ENCODE data around the gene MYL4. TPM values are rescaled to one million over a fixed set of nuclear protein-coding genes. Genes with fewer than 3 reads are reported as not detected.
A peak's percentile ranks its signal among the peaks of the same experiment; 100 is the strongest.

MYL4 gene
- total RNA-seq (1.9 and 2.0 TPM in 2 replicates), polyA plus RNA-seq (1.5 and 2.1 TPM in 2 replicates), polyA minus RNA-seq (6.7 and 7.5 TPM in 2 replicates), Bru-seq, nascent RNA (percentile 27 among the genes with signal in this experiment), BruChase-seq, experiment 1, labeled RNA remaining after a 6-hour chase (percentile 35 among the genes with signal in this experiment), BruChase-seq, experiment 2, labeled RNA remaining after a 2-hour chase (percentile 37 among the genes with signal in this experiment)
- polyA plus RNA-seq (2011; cell fraction: cytosol; rRNA removed), result 1.7 TPM in 2 replicates
- polyA plus RNA-seq (2011; cell fraction: nucleus; rRNA removed), result 4.0 and 4.4 TPM in 2 replicates
- 0.67 and 1.0 TPM in 2 replicates for polyA plus RNA-seq (2012)
- polyA minus RNA-seq (2011; cell fraction: cytosol; rRNA and poly(A)+ RNA removed), result not detected
- 1.3 and 2.5 TPM in 2 replicates for polyA minus RNA-seq (2011; cell fraction: nucleus; rRNA and poly(A)+ RNA removed)
- long read RNA-seq, partial matches to known transcripts, result 0 of 3 reads
- long read RNA-seq, other reads (novel, unspliced or antisense), result 3 of 3 reads

DNA sequence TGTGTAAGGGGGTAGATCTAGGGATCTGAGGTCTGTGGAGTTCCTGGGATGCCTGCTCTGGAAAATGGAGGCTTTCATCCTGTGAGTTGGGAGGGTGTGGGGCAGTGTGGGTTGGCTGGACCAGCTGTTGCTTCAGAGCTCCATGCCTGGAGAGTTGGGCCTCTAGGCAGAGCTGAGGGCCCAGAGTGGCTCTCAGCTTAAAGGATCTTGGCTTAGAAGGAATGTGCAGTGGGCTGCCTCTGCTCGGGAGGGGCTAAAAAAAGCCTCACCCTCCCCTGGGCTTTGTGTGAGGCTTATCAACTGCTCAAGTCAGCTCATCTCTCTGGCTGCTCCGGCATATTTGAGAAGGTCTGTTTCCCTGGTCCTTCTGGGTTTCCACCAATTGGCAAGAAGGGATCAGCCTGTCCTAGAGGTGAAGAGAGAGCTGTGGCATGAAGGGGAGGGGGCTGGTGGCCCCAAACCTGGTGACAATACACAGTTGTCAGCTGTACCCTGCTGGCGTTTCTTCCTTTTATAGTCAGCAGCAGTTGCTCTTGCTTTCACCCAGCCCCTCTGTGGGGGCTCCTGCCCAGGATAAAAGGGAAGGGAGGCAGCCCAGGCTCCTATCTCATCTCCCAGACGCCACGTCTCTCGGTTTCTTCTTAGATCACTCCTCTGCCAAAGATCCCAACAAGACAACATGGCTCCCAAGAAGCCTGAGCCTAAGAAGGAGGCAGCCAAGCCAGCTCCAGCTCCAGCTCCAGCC is at the start of gene MYL4:
TSS of gene MYL4 (plus strand) at position 605 of the 745 bp plus-strand sequence. CDS start at position 680, 75 bp downstream.
- Histone ChIP-seq H3K27ac (ENCODE audit: insufficient read depth, low read depth, low read length) (no peak within 1 kb of the TSS), H3K4me1 (ENCODE audit: control insufficient read depth, extremely low read depth, insufficient read depth, low read length) (no peaks in the 10 kb centered on the region), H3K79me2 (ENCODE audit: control insufficient read depth, insufficient read depth, low read length) (no peaks in the 10 kb centered on the region), H3K4me3 (replicated peaks in 1 of 3; ENCODE audit: insufficient read depth in 1 of 3, low read depth in 1 of 3, low read length in 3 of 3) (no peak within 1 kb of the TSS), H3K9me3 (replicated peaks; ENCODE audit: control insufficient read depth, insufficient read depth, low read length) (no peaks in the 10 kb centered on the region), H3K9me1 (replicated peaks; ENCODE audit: control insufficient read depth, extremely low read depth, insufficient read depth, low read length) (no peaks in the 10 kb centered on the region), H4K20me1 (replicated peaks; ENCODE audit: control insufficient read depth, extremely low read depth, insufficient read depth, low read length) (no peaks in the 10 kb centered on the region), H3K4me2 (ENCODE audit: insufficient read depth, low read length) (no peak within 1 kb of the TSS), H2AFZ (ENCODE audit: low read depth, low read length) (no peak within 1 kb of the TSS), H3K9ac (replicated peaks; ENCODE audit: extremely low read depth, insufficient read depth, low read length) (no peak within 1 kb of the TSS), H3K27me3 (ENCODE audit: control insufficient read depth in 2 of 2, insufficient read depth in 2 of 2, low read length in 2 of 2) (no peaks in the 10 kb centered on the region), H3K36me3 (ENCODE audit: control insufficient read depth in 2 of 2, extremely low read depth in 1 of 2, insufficient read depth in 2 of 2, low read length in 2 of 2) (no peaks in the 10 kb centered on the region)
- dilution Hi-C loops (cut with MboI; ENCODE audit: extremely low pct_ligation_motif_present, low sequenced_read_pairs) (no loop called here), intact Hi-C loops (cut with micrococcal nuclease) (no loop called here)
- no TSS peak for BruUV-seq (replicated peaks)
- TF ChIP-seq JUN (IDR thresholded peaks at IDR 0.05; ENCODE audit: borderline replicate concordance, insufficient read depth, insufficient read length, low read depth) (no peak), FOS (IDR thresholded peaks at IDR 0.05; ENCODE audit: borderline replicate concordance, insufficient read depth, low read length) (no peak)
- DNase-seq (ENCODE audit: low read depth, low spot score) (no peak), FAIRE-seq (no peak)
- ChIA-PET CTCF (interaction anchor here (0.7 to 1.2 kb wide), 2 partner anchors 10 to 106 kb away, joined by 3 to 4 read pairs; no protein-coding TSS in a partner anchor), POLR2A (no interaction called here)

DNA sequence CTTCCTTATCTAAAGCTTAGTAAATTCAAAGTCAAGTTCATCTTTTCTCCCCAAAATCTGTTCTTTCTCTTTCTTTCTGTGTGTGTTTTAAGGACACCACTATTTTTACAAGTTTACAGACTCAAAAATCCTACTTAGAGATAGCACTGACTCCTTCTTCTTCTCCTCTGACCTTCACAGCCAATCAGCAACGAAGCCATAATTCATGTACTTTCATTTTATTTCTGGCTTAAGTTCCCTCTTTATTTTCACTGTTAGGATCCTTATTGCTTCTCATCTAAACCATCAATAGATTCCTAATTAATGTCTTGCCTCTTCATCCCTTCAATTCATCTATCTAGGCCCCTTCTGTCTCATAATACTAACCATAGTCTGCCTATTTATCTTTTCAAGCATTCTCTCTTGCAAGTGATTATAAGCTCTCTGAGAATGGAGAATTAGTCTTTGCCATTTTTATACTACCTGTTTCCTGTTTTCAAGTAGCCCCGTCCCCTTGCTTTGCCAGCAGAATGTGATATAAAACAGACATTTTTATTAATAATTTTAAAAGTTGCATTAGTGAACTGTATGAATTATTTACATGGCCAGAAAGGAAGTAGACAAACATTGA is 47.0 kb upstream of the MYL4 start:
- TF ChIP-seq FOS (IDR thresholded peaks at IDR 0.05; ENCODE audit: borderline replicate concordance, insufficient read depth, low read length), result no peak
- TF ChIP-seq JUN (IDR thresholded peaks at IDR 0.05; ENCODE audit: borderline replicate concordance, insufficient read depth, insufficient read length, low read depth), result no peak
- TF ChIP-seq EZH2 (IDR thresholded peaks at IDR 0.05; ENCODE audit: borderline replicate concordance, low read depth, low read length, severe bottlenecking), result no peak
- no peak for TF ChIP-seq POLR2A (IDR thresholded peaks at IDR 0.05; ENCODE audit: low read depth, low read length)
- no peak for TF ChIP-seq GATA2 (IDR thresholded peaks at IDR 0.05; ENCODE audit: insufficient read depth, insufficient read length, low read depth, low read length)
- no peak for TF ChIP-seq POLR2AphosphoS5 (IDR thresholded peaks at IDR 0.05; ENCODE audit: insufficient read depth, low read depth, low read length)
- TF ChIP-seq MYC (IDR thresholded peaks at IDR 0.05; ENCODE audit: low read depth, low read length), result no peak
- TF ChIP-seq, protein P1, sequence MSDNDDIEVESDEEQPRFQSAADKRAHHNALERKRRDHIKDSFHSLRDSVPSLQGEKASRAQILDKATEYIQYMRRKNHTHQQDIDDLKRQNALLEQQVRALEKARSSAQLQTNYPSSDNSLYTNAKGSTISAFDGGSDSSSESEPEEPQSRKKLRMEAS (IDR thresholded peaks at IDR 0.05; ENCODE audit: insufficient read depth, insufficient read length), result no peak
- TF ChIP-seq, protein P2, sequence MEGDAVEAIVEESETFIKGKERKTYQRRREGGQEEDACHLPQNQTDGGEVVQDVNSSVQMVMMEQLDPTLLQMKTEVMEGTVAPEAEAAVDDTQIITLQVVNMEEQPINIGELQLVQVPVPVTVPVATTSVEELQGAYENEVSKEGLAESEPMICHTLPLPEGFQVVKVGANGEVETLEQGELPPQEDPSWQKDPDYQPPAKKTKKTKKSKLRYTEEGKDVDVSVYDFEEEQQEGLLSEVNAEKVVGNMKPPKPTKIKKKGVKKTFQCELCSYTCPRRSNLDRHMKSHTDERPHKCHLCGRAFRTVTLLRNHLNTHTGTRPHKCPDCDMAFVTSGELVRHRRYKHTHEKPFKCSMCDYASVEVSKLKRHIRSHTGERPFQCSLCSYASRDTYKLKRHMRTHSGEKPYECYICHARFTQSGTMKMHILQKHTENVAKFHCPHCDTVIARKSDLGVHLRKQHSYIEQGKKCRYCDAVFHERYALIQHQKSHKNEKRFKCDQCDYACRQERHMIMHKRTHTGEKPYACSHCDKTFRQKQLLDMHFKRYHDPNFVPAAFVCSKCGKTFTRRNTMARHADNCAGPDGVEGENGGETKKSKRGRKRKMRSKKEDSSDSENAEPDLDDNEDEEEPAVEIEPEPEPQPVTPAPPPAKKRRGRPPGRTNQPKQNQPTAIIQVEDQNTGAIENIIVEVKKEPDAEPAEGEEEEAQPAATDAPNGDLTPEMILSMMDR (IDR thresholded peaks at IDR 0.05; ENCODE audit: extremely low read depth in 1 of 2, insufficient read depth in 1 of 2, low read depth in 1 of 2, low read length in 2 of 2), result no peak
- no peak overlapping the region for H2AFZ ChIP-seq (ENCODE audit: low read depth, low read length)
- H3K4me2 ChIP-seq (ENCODE audit: insufficient read depth, low read length), result no peak overlapping the region
- ChIA-PET CTCF (interaction anchor here (2.5 to 5.2 kb wide), 2 partner anchors 10 to 153 kb away, joined by 6 to 23 read pairs; no protein-coding TSS in a partner anchor), POLR2A (no interaction called here)
- peak; percentile 68 for DNase-seq (ENCODE audit: low read depth, low spot score)
- no peaks in the 10 kb centered on the region for H3K4me1 ChIP-seq (ENCODE audit: control insufficient read depth, extremely low read depth, insufficient read depth, low read length)
- H3K9ac ChIP-seq (replicated peaks; ENCODE audit: extremely low read depth, insufficient read depth, low read length), result no peak overlapping the region
- intact Hi-C loops (cut with micrococcal nuclease), result loop anchor here (5.0 kb wide), 1 partner anchor 155 kb away; no protein-coding TSS in a partner anchor
- H3K79me2 ChIP-seq (ENCODE audit: control insufficient read depth, insufficient read depth, low read length), result peaks cover 31% of the 10 kb centered on the region
- FAIRE-seq, result no peak
- H3K36me3 ChIP-seq (ENCODE audit: control insufficient read depth in 2 of 2, extremely low read depth in 1 of 2, insufficient read depth in 2 of 2, low read length in 2 of 2), result peaks cover 8 to 9% of the 10 kb centered on the region in 2 experiments
- no TSS peak for BruUV-seq (replicated peaks)
- no peaks in the 10 kb centered on the region for H3K9me3 ChIP-seq (replicated peaks; ENCODE audit: control insufficient read depth, insufficient read depth, low read length)
- dilution Hi-C loops (cut with MboI; ENCODE audit: extremely low pct_ligation_motif_present, low sequenced_read_pairs), result no loop called here
- no peaks in the 10 kb centered on the region for H4K20me1 ChIP-seq (replicated peaks; ENCODE audit: control insufficient read depth, extremely low read depth, insufficient read depth, low read length)
- no peak overlapping the region for H3K27ac ChIP-seq (ENCODE audit: insufficient read depth, low read depth, low read length)
- no peaks in the 10 kb centered on the region for H3K9me1 ChIP-seq (replicated peaks; ENCODE audit: control insufficient read depth, extremely low read depth, insufficient read depth, low read length)
- no peaks in the 10 kb centered on the region for H3K27me3 ChIP-seq (ENCODE audit: control insufficient read depth in 2 of 2, insufficient read depth in 2 of 2, low read length in 2 of 2)
- H3K4me3 ChIP-seq (replicated peaks in 1 of 3; ENCODE audit: insufficient read depth in 1 of 3, low read depth in 1 of 3, low read length in 3 of 3), result no peak overlapping the region

All from endothelial cell of umbilical vein (primary cell).